Neural progenitor cell (in vitro differentiated cells): ENCODE measurements around the gene MAPK12. TPM values are rescaled to one million over a fixed set of nuclear protein-coding genes. Genes with fewer than 3 reads are reported as not detected.

ENCODE experiments used
- DNase-seq: peaks from one replicate; pipeline ENCODE4 v3.0.0-alpha.2; 2016; ENCODE audit warnings: low spot score
- H2AFZ ChIP-seq: fragments of 200-600 bp; sonication (generic); replicated peaks from 2 replicates; pipeline ENCODE4 v1.6.1; 2016; ENCODE audit warnings: antibody characterized with exemption
- H3F3A ChIP-seq: fragments of 200-600 bp; sonication (generic); 2 replicates; pipeline ENCODE4 v1.6.1; 2016; ENCODE audit warnings: antibody characterized with exemption, low read depth
- H3K27ac ChIP-seq: fragments of 200-600 bp; sonication (generic); 2 replicates; pipeline ENCODE4 v1.5.1; 2016; ENCODE audit warnings: mild to moderate bottlenecking
- H3K27me3 ChIP-seq: fragments of 200-600 bp; sonication (generic); 2 replicates; pipeline ENCODE4 v1.6.1; 2016; ENCODE audit warnings: mild to moderate bottlenecking, moderate library complexity
- H3K36me3 ChIP-seq: fragments of 200-600 bp; sonication (generic); 2 replicates; pipeline ENCODE4 v1.5.1; 2016
- H3K4me1 ChIP-seq: fragments of 200-600 bp; sonication (generic); 2 replicates; pipeline ENCODE4 v1.6.1; 2016; ENCODE audit warnings: mixed run types
- H3K4me2 ChIP-seq: fragments of 200-600 bp; sonication (generic); 2 replicates; pipeline ENCODE4 v1.6.1; 2016
- H3K4me3 ChIP-seq: fragments of 200-600 bp; sonication (generic); 2 replicates; pipeline ENCODE4 v1.5.1; 2016
- H3K79me2 ChIP-seq: fragments of 200-600 bp; sonication (generic); 2 replicates; pipeline ENCODE4 v1.6.1; 2016; ENCODE audit warnings: low read depth
- H3K9ac ChIP-seq: fragments of 200-600 bp; sonication (generic); 2 replicates; pipeline ENCODE4 v1.6.1; 2016
- H3K9me3 ChIP-seq: fragments of 200-600 bp; sonication (generic); 2 replicates; pipeline ENCODE4 v1.5.1; 2016; ENCODE audit warnings: low read depth
- H4K20me1 ChIP-seq: fragments of 200-600 bp; sonication (generic); 2 replicates; pipeline ENCODE4 v1.6.1; 2016; ENCODE audit warnings: low read depth
- H3K27ac Mint-ChIP-seq: 3 replicates; pipeline ENCODE4 v1.8.0; 2021; ENCODE audit warnings: mixed read lengths
- H3K27me3 Mint-ChIP-seq: 2 replicates; pipeline ENCODE4 v1.8.0; 2022; ENCODE audit warnings: low read depth, mild to moderate bottlenecking, inconsistent platforms, moderate library complexity, mixed read lengths; ENCODE audit not compliant: insufficient read depth
- H3K36me3 Mint-ChIP-seq: 3 replicates; pipeline ENCODE4 v1.8.0; 2021; ENCODE audit warnings: mixed read lengths
- H3K4me1 Mint-ChIP-seq: 3 replicates; pipeline ENCODE4 v1.8.0; 2021; ENCODE audit warnings: mixed read lengths
- H3K4me3 Mint-ChIP-seq: 3 replicates; pipeline ENCODE4 v1.8.0; 2021; ENCODE audit warnings: mild to moderate bottlenecking, moderate library complexity, mixed read lengths
- H3K9me3 Mint-ChIP-seq: 3 replicates; pipeline ENCODE4 v1.8.0; 2020; ENCODE audit warnings: mixed read lengths
- CTCF ChIP-seq: fragments of 200-600 bp; sonication (generic); IDR thresholded peaks from 2 replicates; pipeline ENCODE4 v1.5.1; 2017; ENCODE audit warnings: antibody characterized with exemption, mild to moderate bottlenecking
- EZH2 ChIP-seq: fragments of 200-600 bp; sonication (generic); IDR thresholded peaks from 2 replicates; pipeline ENCODE4 v1.6.1; 2017; ENCODE audit warnings: antibody characterized with exemption, mild to moderate bottlenecking, moderate library complexity
- EZH2phosphoT487 ChIP-seq: fragments of 200-600 bp; sonication (generic); IDR thresholded peaks from 2 replicates; pipeline ENCODE4 v1.6.1; 2017; ENCODE audit warnings: antibody characterized with exemption
- total RNA-seq: library from RNA; depleted of rRNA; stranded (reverse); fragments of >200 nt; gene quantifications from 2 replicates; pipeline ENCODE4 v1.2.3, GENCODE V29; 2015; ENCODE audit warnings: low replicate concordance

Gene MAPK12
- total RNA-seq, 1 donor from 2014 or later: 18.7 TPM

- H3K9me3 Mint-ChIP-seq: peaks cover 2% of the 10 kb centered on the region
- no peaks in the 10 kb centered on the region for H3K79me2 ChIP-seq
- TF ChIP-seq EZH2 (no peak), EZH2phosphoT487 (no peak), CTCF (no peak)
- H3K9me3 ChIP-seq: no peaks in the 10 kb centered on the region
- H3K4me1 Mint-ChIP-seq: peaks cover 5% of the 10 kb centered on the region
- H3K27ac Mint-ChIP-seq: no peak overlapping the region
- H3K27me3 ChIP-seq: peaks cover 88% of the 10 kb centered on the region
- H3K4me3 Mint-ChIP-seq: peak overlapping the region; percentile 24
- H3K4me1 ChIP-seq: peaks cover 10% of the 10 kb centered on the region
- H3K9ac ChIP-seq: no peak overlapping the region
- no peak overlapping the region for H3K27ac ChIP-seq
- H4K20me1 ChIP-seq: peaks cover 32% of the 10 kb centered on the region
- no peaks in the 10 kb centered on the region for H3K36me3 ChIP-seq
- H3K4me3 ChIP-seq: no peak overlapping the region
- H3K36me3 Mint-ChIP-seq: no peaks in the 10 kb centered on the region
- H2AFZ ChIP-seq: no peak overlapping the region
- no peak for DNase-seq
- H3F3A ChIP-seq: peaks cover 5% of the 10 kb centered on the region
- peaks cover 8% of the 10 kb centered on the region for H3K27me3 Mint-ChIP-seq
- H3K4me2 ChIP-seq: no peak overlapping the region
These were observed 2.7 kb upstream of the MAPK12 start for GRCh38 chr22:50264104-50264745.

- no peaks in the 10 kb centered on the region for H3K79me2 ChIP-seq
- no peaks in the 10 kb centered on the region for H3K9me3 ChIP-seq
- no peak for DNase-seq
- peaks cover 31% of the 10 kb centered on the region for H4K20me1 ChIP-seq
- Mint-ChIP-seq H3K4me1 (peaks cover 4% of the 10 kb centered on the region), H3K27me3 (peaks cover 8% of the 10 kb centered on the region), H3K4me3 (no peak overlapping the region), H3K9me3 (peaks cover 2% of the 10 kb centered on the region), H3K36me3 (no peaks in the 10 kb centered on the region), H3K27ac (no peak overlapping the region)
- no peak overlapping the region for H3K27ac ChIP-seq
- H3K27me3 ChIP-seq: peaks cover 76% of the 10 kb centered on the region
- no peak overlapping the region for H2AFZ ChIP-seq
- no peak overlapping the region for H3K4me2 ChIP-seq
- peaks cover 5% of the 10 kb centered on the region for H3F3A ChIP-seq
- H3K4me1 ChIP-seq: peaks cover 10% of the 10 kb centered on the region
- no peak overlapping the region for H3K4me3 ChIP-seq
- no peak overlapping the region for H3K9ac ChIP-seq
- TF ChIP-seq EZH2phosphoT487: no peak
- no peak for TF ChIP-seq EZH2
- TF ChIP-seq CTCF: no peak
- H3K36me3 ChIP-seq: no peaks in the 10 kb centered on the region
These were observed 1.6 kb upstream of the MAPK12 start for GRCh38 chr22:50262973-50263617.

- TF ChIP-seq CTCF: no peak
- TF ChIP-seq EZH2phosphoT487: no peak
- TF ChIP-seq EZH2: no peak
- Mint-ChIP-seq H3K4me3 (peak overlapping the region; percentile 85), H3K9me3 (peaks cover 2% of the 10 kb centered on the region), H3K27me3 (peaks cover 8% of the 10 kb centered on the region), H3K4me1 (peaks cover 4% of the 10 kb centered on the region), H3K36me3 (no peaks in the 10 kb centered on the region), H3K27ac (no peak overlapping the region)
- H3K36me3 ChIP-seq: no peaks in the 10 kb centered on the region
- peaks cover 32% of the 10 kb centered on the region for H4K20me1 ChIP-seq
- no peak overlapping the region for H2AFZ ChIP-seq
- H3K9ac ChIP-seq: no peak overlapping the region
- H3K27ac ChIP-seq: no peak overlapping the region
- H3K79me2 ChIP-seq: no peaks in the 10 kb centered on the region
- no peak for DNase-seq
- no peak overlapping the region for H3K4me3 ChIP-seq
- H3F3A ChIP-seq: peaks cover 5% of the 10 kb centered on the region
- H3K27me3 ChIP-seq: peaks cover 70% of the 10 kb centered on the region
- peak overlapping the region; percentile 99 for H3K4me2 ChIP-seq
- peaks cover 10% of the 10 kb centered on the region for H3K4me1 ChIP-seq
- no peaks in the 10 kb centered on the region for H3K9me3 ChIP-seq
These were observed 1.0 kb upstream of the MAPK12 start for GRCh38 chr22:50262460-50262911.
